ENCODE data around the gene GNAL.

GRCh38 chr18:11880586-11881304, 191.7 kb downstream of the GNAL start:
- no peak for TF ChIP-seq CTCF (conservative IDR thresholded peaks at IDR 0.05; ENCODE audit: low read depth, low read length)
- no peak for TF ChIP-seq CEBPB (IDR thresholded peaks at IDR 0.05; ENCODE audit: low read depth, low read length)
- no peak for TF ChIP-seq SMC3 (IDR thresholded peaks at IDR 0.05; ENCODE audit: low read depth, low read length)
- no peak for TF ChIP-seq MAFK (IDR thresholded peaks at IDR 0.05; ENCODE audit: low read depth, low read length)
- TF ChIP-seq MAZ (IDR thresholded peaks at IDR 0.05; ENCODE audit: borderline replicate concordance, low read depth, low read length) = no peak
- no peak for TF ChIP-seq RAD21 (IDR thresholded peaks at IDR 0.05; ENCODE audit: low read length)
- TF ChIP-seq POLR2A (IDR thresholded peaks at IDR 0.05; ENCODE audit: low read depth, low read length) = no peak
- TF ChIP-seq USF2 (IDR thresholded peaks at IDR 0.05; ENCODE audit: low read depth, low read length) = no peak
- TF ChIP-seq ELK1 (IDR thresholded peaks at IDR 0.05; ENCODE audit: borderline replicate concordance, low read depth, low read length) = no peak
- no peak for TF ChIP-seq RCOR1 (IDR thresholded peaks at IDR 0.05; ENCODE audit: insufficient replicate concordance, low read length)
- TF ChIP-seq MXI1 (IDR thresholded peaks at IDR 0.05; ENCODE audit: borderline replicate concordance, low read depth, low read length) = no peak
- no peak for TF ChIP-seq CHD1 (IDR thresholded peaks at IDR 0.05; ENCODE audit: low read depth, low read length)
- TF ChIP-seq FOS (IDR thresholded peaks at IDR 0.05; ENCODE audit: low read depth, low read length) = no peak
- TF ChIP-seq BHLHE40 (IDR thresholded peaks at IDR 0.05; ENCODE audit: low read depth, low read length) = no peak
